Measurements from ENCODE around the gene FGA.

The FGA gene

GRCh38 chr4:154590329-154591006 lies at the start of gene FGA:
FGA (minus strand) TSS chr4:154590742; CDS start chr4:154590687, 55 bp downstream.
- TF ChIP-seq CTCF (IDR thresholded peaks at IDR 0.05; ENCODE audit: extremely low read depth, insufficient read depth, missing control alignments), result no peak
- no peak for DNase-seq (ENCODE audit: low spot score)
- in situ Hi-C loops (cut with MboI; ENCODE audit: low pct_unique_long_range_greater_than_20kb, low sequenced_read_pairs, unreplicated experiment), result no loop called here

GRCh38 chr4:154634058-154634457 lies 43.5 kb upstream of the FGA start:
- DNase-seq (ENCODE audit: low spot score), result no peak
- no peak for TF ChIP-seq CTCF (IDR thresholded peaks at IDR 0.05; ENCODE audit: extremely low read depth, insufficient read depth, missing control alignments)
- in situ Hi-C loops (cut with MboI; ENCODE audit: low pct_unique_long_range_greater_than_20kb, low sequenced_read_pairs, unreplicated experiment), result no loop called here

GRCh38 chr4:154631828-154632227 lies 41.3 kb upstream of the FGA start:
- DNase-seq (ENCODE audit: low spot score), result no peak
- TF ChIP-seq CTCF (IDR thresholded peaks at IDR 0.05; ENCODE audit: extremely low read depth, insufficient read depth, missing control alignments), result no peak
- in situ Hi-C loops (cut with MboI; ENCODE audit: low pct_unique_long_range_greater_than_20kb, low sequenced_read_pairs, unreplicated experiment), result no loop called here

- in situ Hi-C loops (cut with MboI; ENCODE audit: low pct_unique_long_range_greater_than_20kb, low sequenced_read_pairs, unreplicated experiment), result no loop called here
- no peak for DNase-seq (ENCODE audit: low spot score)
Observed at GRCh38 chr4:154630324-154630723, 39.8 kb upstream of the FGA start.

GRCh38 chr4:154626793-154627484 lies 36.4 kb upstream of the FGA start:
- DNase-seq (ENCODE audit: low spot score), result peak; percentile 79
- in situ Hi-C loops (cut with MboI; ENCODE audit: low pct_unique_long_range_greater_than_20kb, low sequenced_read_pairs, unreplicated experiment), result no loop called here
- peak; percentile 83 for TF ChIP-seq CTCF (IDR thresholded peaks at IDR 0.05; ENCODE audit: extremely low read depth, insufficient read depth, missing control alignments)

More at GRCh38 chr4:154630324-154630723, 39.8 kb upstream of the FGA start:
- no peak for TF ChIP-seq CTCF (IDR thresholded peaks at IDR 0.05; ENCODE audit: extremely low read depth, insufficient read depth, missing control alignments)

GRCh38 chr4:154625971-154626370 lies 35.4 kb upstream of the FGA start:
- no peak for DNase-seq (ENCODE audit: low spot score)
- in situ Hi-C loops (cut with MboI; ENCODE audit: low pct_unique_long_range_greater_than_20kb, low sequenced_read_pairs, unreplicated experiment), result no loop called here
- no peak for TF ChIP-seq CTCF (IDR thresholded peaks at IDR 0.05; ENCODE audit: extremely low read depth, insufficient read depth, missing control alignments)

All from GM13977 (cell line).